Nephron (organoid): ENCODE data around the gene PYROXD2.

Experiments used
- H3K27ac Mint-ChIP-seq, 3 experiments: 2 replicates each; pipeline ENCODE4 v1.8.0; 2020; ENCODE audit warnings: mixed read lengths in 3 of 3, mild to moderate bottlenecking in 2 of 3, moderate library complexity in 1 of 3
- H3K27me3 Mint-ChIP-seq: 2 replicates; pipeline ENCODE4 v1.8.0; 2021; ENCODE audit warnings: low read depth, mild to moderate bottlenecking, moderate library complexity, mixed read lengths
- H3K36me3 Mint-ChIP-seq: 2 replicates; pipeline ENCODE4 v1.8.0; 2020; ENCODE audit warnings: low read depth, mixed read lengths
- H3K4me1 Mint-ChIP-seq: 2 replicates; pipeline ENCODE4 v1.8.0; 2020; ENCODE audit warnings: mixed read lengths
- H3K4me3 Mint-ChIP-seq, 3 experiments: 2 replicates each; pipeline ENCODE4 v1.8.0; 2020; ENCODE audit warnings: mild to moderate bottlenecking in 3 of 3, mixed read lengths in 3 of 3, moderate library complexity in 2 of 3
- H3K9me3 Mint-ChIP-seq: 2 replicates; pipeline ENCODE4 v1.8.0; 2020; ENCODE audit warnings: mixed read lengths
- CTCF ChIP-seq, 3 experiments: fragments of 200-600 bp; sonication (generic); IDR thresholded peaks; one replicate each; pipeline ENCODE4 v1.5.0; 2021; ENCODE audit warnings: antibody characterized with exemption in 3 of 3; ENCODE audit not compliant: unreplicated experiment in 3 of 3

The PYROXD2 gene

DNA sequence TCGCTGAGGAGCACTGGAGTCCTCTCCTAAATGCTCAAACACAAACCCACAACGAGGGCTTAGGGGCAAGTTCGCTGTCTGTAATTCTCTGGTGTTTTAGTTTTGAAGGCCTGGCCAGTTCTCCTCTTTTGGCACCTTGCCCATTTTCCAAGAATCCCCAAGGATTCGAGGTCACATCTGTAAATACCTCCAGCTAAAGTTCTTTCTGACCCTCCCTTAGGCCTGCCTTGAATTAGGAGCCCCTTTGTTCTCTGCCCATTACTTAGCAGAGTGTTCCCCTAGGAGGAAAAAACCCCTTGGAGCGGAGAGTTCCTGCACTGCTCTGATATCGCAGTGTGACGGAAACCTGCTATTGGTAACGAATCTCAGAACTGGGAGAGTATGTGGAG is 743 bp upstream of the PYROXD2 start:
- H3K4me3 Mint-ChIP-seq, result peak overlapping the region; percentile 38 to 98 (median 93)
- H3K4me1 Mint-ChIP-seq, result peaks cover 33% of the 10 kb centered on the region
- no peaks in the 10 kb centered on the region for H3K27me3 Mint-ChIP-seq
- no peaks in the 10 kb centered on the region for H3K9me3 Mint-ChIP-seq
- H3K36me3 Mint-ChIP-seq, result peaks cover 14% of the 10 kb centered on the region
- peak overlapping the region; percentile 53 to 98 (median 98) for H3K27ac Mint-ChIP-seq
- no peak for TF ChIP-seq CTCF (IDR thresholded peaks at IDR 0.05; ENCODE audit: unreplicated experiment in 3 of 3)

GRCh38 chr10:98414578-98414931 is 427 bp downstream of the PYROXD2 start:
- peaks cover 9% of the 10 kb centered on the region for H3K36me3 Mint-ChIP-seq

GRCh38 chr10:98411768-98412167 is 3.2 kb downstream of the PYROXD2 start:
- H3K9me3 Mint-ChIP-seq, result no peaks in the 10 kb centered on the region
- peak overlapping the region; percentile 27 to 39 (median 37) for H3K4me3 Mint-ChIP-seq
- H3K36me3 Mint-ChIP-seq, result peaks cover 3% of the 10 kb centered on the region
- H3K27me3 Mint-ChIP-seq, result no peaks in the 10 kb centered on the region
- H3K27ac Mint-ChIP-seq, result peak overlapping the region in 1 of 3 experiments; percentile 34
- no peak for TF ChIP-seq CTCF (IDR thresholded peaks at IDR 0.05; ENCODE audit: unreplicated experiment in 3 of 3)
- H3K4me1 Mint-ChIP-seq, result peaks cover 33% of the 10 kb centered on the region

More at GRCh38 chr10:98414578-98414931, 427 bp downstream of the PYROXD2 start:
- TF ChIP-seq CTCF (IDR thresholded peaks at IDR 0.05; ENCODE audit: unreplicated experiment in 3 of 3), result no peak
- H3K9me3 Mint-ChIP-seq, result no peaks in the 10 kb centered on the region
- no peaks in the 10 kb centered on the region for H3K27me3 Mint-ChIP-seq
- H3K4me3 Mint-ChIP-seq, result peak overlapping the region; percentile 93 to 98 (median 95)
- peak overlapping the region; percentile 96 to 98 (median 98) for H3K27ac Mint-ChIP-seq
- H3K4me1 Mint-ChIP-seq, result peaks cover 33% of the 10 kb centered on the region

GRCh38 chr10:98411166-98411565 is 3.8 kb downstream of the PYROXD2 start:
- peaks cover 3% of the 10 kb centered on the region for H3K36me3 Mint-ChIP-seq

GRCh38 chr10:98410759-98411158 is 4.2 kb downstream of the PYROXD2 start:
- Mint-ChIP-seq H3K9me3 (no peaks in the 10 kb centered on the region), H3K27ac (no peak overlapping the region), H3K4me1 (peaks cover 36% of the 10 kb centered on the region), H3K27me3 (no peaks in the 10 kb centered on the region), H3K36me3 (peaks cover 3% of the 10 kb centered on the region), H3K4me3 (no peak overlapping the region)
- no peak for TF ChIP-seq CTCF (IDR thresholded peaks at IDR 0.05; ENCODE audit: unreplicated experiment in 3 of 3)

More at GRCh38 chr10:98411166-98411565, 3.8 kb downstream of the PYROXD2 start:
- TF ChIP-seq CTCF (IDR thresholded peaks at IDR 0.05; ENCODE audit: unreplicated experiment in 3 of 3), result no peak
- Mint-ChIP-seq H3K27ac (peak overlapping the region in 1 of 3 experiments; percentile 16), H3K27me3 (no peaks in the 10 kb centered on the region), H3K4me3 (no peak overlapping the region), H3K9me3 (no peaks in the 10 kb centered on the region), H3K4me1 (peaks cover 34% of the 10 kb centered on the region)

GRCh38 chr10:98410135-98410743 is 4.7 kb downstream of the PYROXD2 start:
- Mint-ChIP-seq H3K27me3 (no peaks in the 10 kb centered on the region), H3K4me3 (no peak overlapping the region), H3K27ac (no peak overlapping the region), H3K9me3 (no peaks in the 10 kb centered on the region), H3K4me1 (peaks cover 32% of the 10 kb centered on the region), H3K36me3 (peaks cover 3% of the 10 kb centered on the region)
- no peak for TF ChIP-seq CTCF (IDR thresholded peaks at IDR 0.05; ENCODE audit: unreplicated experiment in 3 of 3)
